Measurements from ENCODE around the gene SMPDL3A.

The SMPDL3A gene

DNA sequence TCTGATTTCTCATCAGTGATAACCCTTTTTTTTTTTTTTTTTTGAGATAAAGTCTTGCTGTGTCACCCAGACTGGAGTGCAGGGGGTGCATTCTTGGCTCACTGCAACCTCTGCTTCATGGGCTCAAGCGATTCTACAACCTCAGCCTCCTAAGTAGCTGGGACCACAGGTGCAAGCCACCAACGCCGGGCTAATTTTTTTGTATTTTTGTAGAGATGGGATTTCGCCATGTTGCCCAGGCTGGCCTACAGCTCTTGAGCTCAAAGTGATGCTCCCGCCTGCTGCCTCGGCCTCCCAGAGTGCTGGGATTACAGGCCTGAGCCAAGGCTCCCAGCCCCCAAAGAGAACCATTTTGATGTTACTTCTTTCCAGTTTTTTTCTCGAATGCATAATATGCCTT, 7.3 kb upstream of the SMPDL3A start:
- DNase-seq (ENCODE audit: low read depth, low spot score): no peak

DNA sequence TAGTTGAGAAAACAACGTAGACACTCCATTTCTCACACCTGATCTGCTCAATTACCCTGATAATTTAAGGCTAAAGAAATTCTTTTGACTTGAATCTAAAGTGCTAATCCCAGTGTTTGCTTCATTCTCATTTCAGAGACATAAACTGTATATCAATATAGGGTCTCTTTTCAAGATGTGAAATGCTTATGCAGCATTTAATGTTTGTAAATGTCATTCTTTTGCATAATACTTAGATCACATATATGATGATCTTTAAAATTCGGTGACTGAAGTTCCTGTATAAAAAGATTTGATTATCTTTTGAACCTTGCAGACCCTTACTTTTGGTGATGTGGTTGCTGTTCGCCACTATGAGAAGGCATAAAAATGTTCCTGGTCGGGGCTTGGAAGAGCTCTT, 5.7 kb upstream of the SMPDL3A start:
- DNase-seq (ENCODE audit: low read depth, low spot score): no peak
- no peak overlapping the region for H3K27ac ChIP-seq

More for the DNA sequence above, 7.3 kb upstream of the SMPDL3A start:
- Histone ChIP-seq H3K27ac (no peak overlapping the region), H3K36me3 (ENCODE audit: insufficient read depth, low read length) (no peaks in the 10 kb centered on the region), H3K9ac (ENCODE audit: insufficient read length) (no peak overlapping the region), H3K9me3 (ENCODE audit: low read depth, low read length) (no peaks in the 10 kb centered on the region), H3K4me3 (no peak overlapping the region)
- TF ChIP-seq FOXP2 (optimal IDR thresholded peaks at IDR 0.05; ENCODE audit: control extremely low read depth, extremely low read length, insufficient read depth) (no peak), EZH2 (IDR thresholded peaks at IDR 0.05) (no peak), POLR2AphosphoS5 (IDR thresholded peaks at IDR 0.05; ENCODE audit: borderline replicate concordance, low read depth, low read length) (no peak)

GRCh38 chr6:122785891-122786290, 3.2 kb upstream of the SMPDL3A start:
- Histone ChIP-seq H3K9ac (ENCODE audit: insufficient read length) (no peak overlapping the region), H3K27ac (no peak overlapping the region), H3K36me3 (ENCODE audit: insufficient read depth, low read length) (no peaks in the 10 kb centered on the region), H3K4me3 (no peak overlapping the region), H3K9me3 (ENCODE audit: low read depth, low read length) (no peaks in the 10 kb centered on the region)
- TF ChIP-seq POLR2AphosphoS5 (IDR thresholded peaks at IDR 0.05; ENCODE audit: borderline replicate concordance, low read depth, low read length) (no peak), FOXP2 (optimal IDR thresholded peaks at IDR 0.05; ENCODE audit: control extremely low read depth, extremely low read length, insufficient read depth) (no peak), EZH2 (IDR thresholded peaks at IDR 0.05) (no peak)
- no peak for DNase-seq (ENCODE audit: low read depth, low spot score)

More for the DNA sequence above, 5.7 kb upstream of the SMPDL3A start:
- no peak overlapping the region for H3K4me3 ChIP-seq
- H3K9me3 ChIP-seq (ENCODE audit: low read depth, low read length): no peaks in the 10 kb centered on the region
- H3K9ac ChIP-seq (ENCODE audit: insufficient read length): no peak overlapping the region
- TF ChIP-seq FOXP2 (optimal IDR thresholded peaks at IDR 0.05; ENCODE audit: control extremely low read depth, extremely low read length, insufficient read depth): no peak
- H3K36me3 ChIP-seq (ENCODE audit: insufficient read depth, low read length): no peaks in the 10 kb centered on the region

GRCh38 chr6:122787721-122788120, 1.3 kb upstream of the SMPDL3A start:
- no peaks in the 10 kb centered on the region for H3K36me3 ChIP-seq (ENCODE audit: insufficient read depth, low read length)
- no peaks in the 10 kb centered on the region for H3K9me3 ChIP-seq (ENCODE audit: low read depth, low read length)
- no peak overlapping the region for H3K27ac ChIP-seq
- no peak for DNase-seq (ENCODE audit: low read depth, low spot score)
- no peak overlapping the region for H3K9ac ChIP-seq (ENCODE audit: insufficient read length)
- H3K4me3 ChIP-seq: no peak overlapping the region
- TF ChIP-seq EZH2 (IDR thresholded peaks at IDR 0.05) (no peak), FOXP2 (optimal IDR thresholded peaks at IDR 0.05; ENCODE audit: control extremely low read depth, extremely low read length, insufficient read depth) (no peak), POLR2AphosphoS5 (IDR thresholded peaks at IDR 0.05; ENCODE audit: borderline replicate concordance, low read depth, low read length) (no peak)

DNA sequence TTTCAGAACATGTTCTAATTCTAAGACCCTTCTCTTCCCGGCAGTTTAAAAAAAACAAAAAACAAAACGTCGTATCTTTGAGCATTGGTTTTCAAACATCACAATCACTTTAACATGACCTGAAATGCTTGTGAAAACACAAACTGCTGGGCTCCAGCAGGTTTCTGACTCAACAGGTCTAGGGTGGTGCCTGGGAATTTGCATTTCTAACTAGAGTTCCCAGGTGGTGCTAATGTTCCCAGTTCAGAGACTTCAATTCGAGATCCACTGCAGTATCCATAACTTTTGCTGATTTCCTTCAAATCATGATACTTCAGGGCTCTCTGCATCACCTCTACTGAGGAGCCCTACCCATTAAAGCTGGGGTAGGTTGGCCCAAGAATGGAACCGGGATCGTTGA, 850 bp upstream of the SMPDL3A start:
- Histone ChIP-seq H3K9ac (ENCODE audit: insufficient read length) (no peak overlapping the region), H3K27ac (no peak overlapping the region), H3K36me3 (ENCODE audit: insufficient read depth, low read length) (no peaks in the 10 kb centered on the region), H3K4me3 (no peak overlapping the region), H3K9me3 (ENCODE audit: low read depth, low read length) (no peaks in the 10 kb centered on the region)
- TF ChIP-seq EZH2 (IDR thresholded peaks at IDR 0.05) (no peak), POLR2AphosphoS5 (IDR thresholded peaks at IDR 0.05; ENCODE audit: borderline replicate concordance, low read depth, low read length) (no peak), FOXP2 (optimal IDR thresholded peaks at IDR 0.05; ENCODE audit: control extremely low read depth, extremely low read length, insufficient read depth) (no peak)
- DNase-seq (ENCODE audit: low read depth, low spot score): no peak

DNA sequence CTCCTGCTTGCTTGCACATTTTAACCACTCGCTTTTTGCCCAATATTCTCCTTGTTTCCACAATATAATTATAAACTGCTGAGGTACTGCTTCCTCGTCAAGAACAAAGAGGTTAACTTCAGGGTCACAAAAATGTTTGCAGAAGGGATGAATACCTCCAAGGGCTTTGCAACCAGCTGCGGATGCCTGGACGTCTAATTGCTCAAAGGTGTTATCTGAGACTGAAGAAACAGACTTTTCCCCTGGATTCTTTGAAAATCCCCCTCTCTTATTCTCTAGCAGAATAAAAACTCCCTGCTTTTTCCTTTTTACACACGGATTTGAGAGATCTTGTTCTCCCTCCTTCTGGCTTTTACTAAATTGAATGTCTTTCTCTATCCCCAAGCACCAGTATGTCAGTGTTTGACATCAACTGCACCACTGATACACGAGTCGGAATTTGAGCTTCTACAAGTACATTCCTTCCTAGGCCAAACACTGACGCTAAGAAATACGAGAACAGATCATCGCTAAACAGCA, 336 bp upstream of the SMPDL3A start:
- TF ChIP-seq FOXP2 (optimal IDR thresholded peaks at IDR 0.05; ENCODE audit: control extremely low read depth, extremely low read length, insufficient read depth) (no peak), EZH2 (IDR thresholded peaks at IDR 0.05) (no peak), POLR2AphosphoS5 (IDR thresholded peaks at IDR 0.05; ENCODE audit: borderline replicate concordance, low read depth, low read length) (no peak)
- no peaks in the 10 kb centered on the region for H3K9me3 ChIP-seq (ENCODE audit: low read depth, low read length)
- DNase-seq (ENCODE audit: low read depth, low spot score): no peak
- H3K36me3 ChIP-seq (ENCODE audit: insufficient read depth, low read length): no peaks in the 10 kb centered on the region
- H3K4me3 ChIP-seq: peak overlapping the region; percentile 88
- H3K27ac ChIP-seq: no peak overlapping the region
- peak overlapping the region; percentile 79 for H3K9ac ChIP-seq (ENCODE audit: insufficient read length)

- TF ChIP-seq POLR2AphosphoS5 (IDR thresholded peaks at IDR 0.05; ENCODE audit: borderline replicate concordance, low read depth, low read length): no peak; the same call in 1 of the 2 replicates
- no peak for TF ChIP-seq EZH2 (IDR thresholded peaks at IDR 0.05)
- TF ChIP-seq FOXP2 (optimal IDR thresholded peaks at IDR 0.05; ENCODE audit: control extremely low read depth, extremely low read length, insufficient read depth): no peak
- no peaks in the 10 kb centered on the region for H3K36me3 ChIP-seq (ENCODE audit: insufficient read depth, low read length)
- H3K27ac ChIP-seq: peak overlapping the region; percentile 60; the same call in 1 of the 2 replicates
- H3K9me3 ChIP-seq (ENCODE audit: low read depth, low read length): no peaks in the 10 kb centered on the region
- DNase-seq (ENCODE audit: low read depth, low spot score): no peak
- H3K9ac ChIP-seq (ENCODE audit: insufficient read length): peak overlapping the region; percentile 79
- H3K4me3 ChIP-seq: peak overlapping the region; percentile 88
Observed at GRCh38 chr6:122790028-122790422, 967 bp downstream of the SMPDL3A start.

- TF ChIP-seq FOXP2 (optimal IDR thresholded peaks at IDR 0.05; ENCODE audit: control extremely low read depth, extremely low read length, insufficient read depth) (no peak), EZH2 (IDR thresholded peaks at IDR 0.05) (no peak), POLR2AphosphoS5 (IDR thresholded peaks at IDR 0.05; ENCODE audit: borderline replicate concordance, low read depth, low read length) (no peak)
- peak overlapping the region; percentile 60 for H3K27ac ChIP-seq
- peak overlapping the region; percentile 79 for H3K9ac ChIP-seq (ENCODE audit: insufficient read length)
- H3K4me3 ChIP-seq: peak overlapping the region; percentile 88
- no peaks in the 10 kb centered on the region for H3K36me3 ChIP-seq (ENCODE audit: insufficient read depth, low read length)
- no peaks in the 10 kb centered on the region for H3K9me3 ChIP-seq (ENCODE audit: low read depth, low read length)
- DNase-seq (ENCODE audit: low read depth, low spot score): no peak
Observed at GRCh38 chr6:122790423-122791309, 1.6 kb downstream of the SMPDL3A start.

Data from SK-N-MC (cell line).